ENCODE measurements around the gene CNTNAP5.

DNA sequence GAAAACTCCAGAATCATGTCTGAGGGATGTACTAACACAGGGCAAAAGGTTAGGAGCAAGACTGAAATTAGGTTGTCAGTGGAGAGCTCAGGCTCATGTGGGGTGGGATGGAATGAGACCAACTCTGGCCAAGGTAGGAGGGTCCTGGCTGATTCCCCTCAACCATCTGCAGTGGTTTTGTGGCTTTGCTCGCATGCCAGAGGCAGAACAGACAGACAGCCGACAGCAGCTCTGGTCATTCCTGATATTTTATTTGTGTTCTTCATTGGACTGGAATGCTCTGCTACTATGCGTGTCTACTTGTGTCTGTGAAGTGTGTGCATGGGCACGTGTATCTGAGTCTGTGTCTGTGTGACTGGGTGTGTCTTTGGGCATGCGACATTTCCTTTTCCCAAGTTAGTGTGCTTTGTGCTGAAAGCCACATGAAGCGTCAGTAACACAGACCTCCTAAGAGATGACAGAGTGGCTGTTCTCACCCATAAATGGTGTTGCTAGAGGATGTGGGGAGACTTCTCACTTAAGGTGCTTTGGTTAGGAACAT lies 239.5 kb downstream of the CNTNAP5 start:
- TF ChIP-seq, protein P1, sequence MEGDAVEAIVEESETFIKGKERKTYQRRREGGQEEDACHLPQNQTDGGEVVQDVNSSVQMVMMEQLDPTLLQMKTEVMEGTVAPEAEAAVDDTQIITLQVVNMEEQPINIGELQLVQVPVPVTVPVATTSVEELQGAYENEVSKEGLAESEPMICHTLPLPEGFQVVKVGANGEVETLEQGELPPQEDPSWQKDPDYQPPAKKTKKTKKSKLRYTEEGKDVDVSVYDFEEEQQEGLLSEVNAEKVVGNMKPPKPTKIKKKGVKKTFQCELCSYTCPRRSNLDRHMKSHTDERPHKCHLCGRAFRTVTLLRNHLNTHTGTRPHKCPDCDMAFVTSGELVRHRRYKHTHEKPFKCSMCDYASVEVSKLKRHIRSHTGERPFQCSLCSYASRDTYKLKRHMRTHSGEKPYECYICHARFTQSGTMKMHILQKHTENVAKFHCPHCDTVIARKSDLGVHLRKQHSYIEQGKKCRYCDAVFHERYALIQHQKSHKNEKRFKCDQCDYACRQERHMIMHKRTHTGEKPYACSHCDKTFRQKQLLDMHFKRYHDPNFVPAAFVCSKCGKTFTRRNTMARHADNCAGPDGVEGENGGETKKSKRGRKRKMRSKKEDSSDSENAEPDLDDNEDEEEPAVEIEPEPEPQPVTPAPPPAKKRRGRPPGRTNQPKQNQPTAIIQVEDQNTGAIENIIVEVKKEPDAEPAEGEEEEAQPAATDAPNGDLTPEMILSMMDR (IDR thresholded peaks at IDR 0.05 in 4 of 5, conservative IDR thresholded peaks at IDR 0.05 in 1 of 5): no peak
- no peak for TF ChIP-seq POLR2A (IDR thresholded peaks at IDR 0.05)

Data from gastrocnemius medialis (tissue), 4 donors.